HG02870 (cell line): Measurements from ENCODE around the gene BRDT.
"Not testable (repeated sequence)": the region's sequence is repeated elsewhere in the genome, so short reads cannot be mapped to it uniquely, and the experiment has no call there.

Experiments used
- ATAC-seq: cut with Tn5 transposase; IDR thresholded peaks from one replicate; pipeline ENCODE4 v1.9.1; 2021; ENCODE audit warnings: mild to moderate bottlenecking, moderate library complexity; ENCODE audit not compliant: unreplicated experiment

BRDT gene

GRCh38 chr1:91981996-91982609, 32.9 kb downstream of the BRDT start:
- no peak for ATAC-seq

GRCh38 chr1:91993256-91993655, 44.1 kb downstream of the BRDT start:
- no peak for ATAC-seq

DNA sequence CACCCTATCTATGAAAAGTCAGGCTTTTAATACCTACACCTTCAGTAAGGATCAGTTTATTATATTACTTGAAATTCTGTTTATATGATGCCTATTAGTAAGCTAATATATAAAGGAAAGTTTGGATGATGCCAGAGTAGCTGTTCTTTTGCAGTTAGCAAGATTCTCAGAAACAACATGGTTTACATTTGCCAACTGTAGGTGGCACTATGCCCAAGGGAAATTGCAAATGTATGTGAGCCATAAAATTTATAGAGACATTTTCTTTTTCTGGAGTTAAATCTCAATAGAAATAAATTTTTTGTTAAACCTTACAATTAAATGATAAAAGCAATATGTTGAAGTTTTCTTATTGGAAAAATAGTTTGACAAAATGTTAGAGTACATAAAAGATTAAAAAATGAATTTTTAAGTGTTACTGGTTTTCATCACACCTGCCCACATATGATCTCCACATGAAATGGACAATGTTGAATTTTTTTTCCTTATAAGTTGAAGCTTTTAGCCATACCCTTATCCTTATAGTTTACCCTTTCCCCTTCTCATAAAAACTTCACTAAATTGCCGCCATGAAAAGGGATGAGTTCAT, 48.5 kb downstream of the BRDT start:
- no peak for ATAC-seq

DNA sequence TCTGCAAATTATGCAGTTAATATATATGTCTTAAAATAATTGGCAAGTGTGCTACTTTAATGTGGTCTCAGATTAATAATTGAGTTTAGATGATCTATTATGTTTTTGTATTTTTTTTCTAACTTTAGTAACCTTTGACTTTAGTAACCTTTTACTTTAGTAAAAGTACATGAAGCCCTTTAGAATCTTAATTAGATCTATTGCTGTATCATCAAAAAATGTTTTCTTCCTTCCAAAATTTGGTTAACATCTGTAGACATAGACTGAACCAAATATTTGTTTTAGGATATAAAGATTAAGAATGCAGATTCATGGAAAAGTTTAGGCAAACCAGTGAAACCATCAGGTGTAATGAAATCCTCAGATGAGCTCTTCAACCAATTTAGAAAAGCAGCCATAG, 54.9 kb downstream of the BRDT start:
- ATAC-seq, result no peak

- no peak for ATAC-seq
Observed at GRCh38 chr1:92013923-92014322, 64.7 kb downstream of the BRDT start.

DNA sequence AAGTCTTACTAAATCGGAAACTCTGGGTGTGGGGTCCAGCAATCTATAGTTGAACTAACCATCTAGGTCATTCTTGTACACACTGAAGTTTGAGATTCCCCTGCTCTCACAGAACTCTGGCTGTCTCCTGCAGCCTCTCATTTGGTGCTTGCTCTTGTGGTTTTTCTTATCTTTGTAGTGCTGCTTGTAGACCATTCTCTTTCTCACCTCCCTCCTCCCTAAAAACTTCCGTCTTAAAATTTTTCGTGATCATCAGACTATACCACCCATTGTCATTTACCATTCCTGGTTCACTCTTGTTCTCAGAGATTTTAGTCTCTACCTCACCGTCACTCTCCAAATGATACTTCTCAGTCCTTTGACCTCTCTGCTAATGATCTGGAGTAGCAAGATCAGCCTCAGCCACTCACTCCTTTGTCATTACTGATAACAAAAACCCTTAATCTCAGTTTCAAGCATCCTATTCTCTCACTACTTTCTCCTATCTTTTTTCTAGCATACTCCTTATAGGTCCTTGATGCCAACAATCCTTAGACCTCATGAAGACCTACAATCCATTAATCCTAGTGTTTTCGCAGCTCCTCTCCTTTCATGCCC, 67.6 kb downstream of the BRDT start:
- ATAC-seq, result no peak

- no peak for ATAC-seq
Observed at GRCh38 chr1:92017656-92018055, 68.5 kb downstream of the BRDT start.

DNA sequence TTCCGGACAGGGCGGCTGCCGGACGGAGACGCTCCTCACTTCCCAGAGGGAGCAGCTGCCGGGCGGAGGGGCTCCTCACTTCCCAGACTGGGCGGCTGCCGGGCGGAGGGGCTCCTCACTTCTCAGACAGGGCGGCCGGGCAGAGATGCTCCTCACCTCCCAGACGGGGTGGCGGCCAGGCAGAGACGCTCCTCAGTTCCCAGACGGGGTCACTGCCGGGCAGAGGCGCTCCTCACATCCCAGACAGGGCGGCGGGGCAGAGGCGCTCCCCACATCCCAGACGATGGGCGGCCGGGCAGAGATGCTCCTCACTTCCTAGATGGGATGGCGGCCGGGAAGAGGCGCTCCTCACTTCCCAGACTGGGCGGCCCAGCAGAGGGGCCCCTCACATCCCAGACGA, 76.8 kb downstream of the BRDT start:
- ATAC-seq, result not testable (repeated sequence)

DNA sequence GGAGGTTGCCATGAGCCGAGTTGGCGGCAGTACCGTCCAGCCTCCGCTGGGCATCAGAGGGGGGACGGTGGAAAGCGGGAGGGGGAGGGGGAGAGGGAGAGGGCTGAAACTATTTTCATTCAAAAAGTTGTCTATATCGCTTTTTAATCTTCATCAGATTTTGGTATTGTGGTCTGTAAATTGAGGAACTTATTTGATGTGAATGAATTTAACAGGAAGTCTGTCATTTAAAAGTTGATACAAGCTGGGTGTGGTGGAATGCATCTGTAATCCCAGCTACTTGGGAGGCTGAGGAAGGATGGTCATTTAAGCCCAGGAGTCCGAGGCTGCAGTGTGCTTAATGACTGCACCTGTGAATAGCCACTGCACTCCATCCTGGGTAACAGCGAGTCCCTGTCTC, 77.6 kb downstream of the BRDT start:
- ATAC-seq, result no peak

DNA sequence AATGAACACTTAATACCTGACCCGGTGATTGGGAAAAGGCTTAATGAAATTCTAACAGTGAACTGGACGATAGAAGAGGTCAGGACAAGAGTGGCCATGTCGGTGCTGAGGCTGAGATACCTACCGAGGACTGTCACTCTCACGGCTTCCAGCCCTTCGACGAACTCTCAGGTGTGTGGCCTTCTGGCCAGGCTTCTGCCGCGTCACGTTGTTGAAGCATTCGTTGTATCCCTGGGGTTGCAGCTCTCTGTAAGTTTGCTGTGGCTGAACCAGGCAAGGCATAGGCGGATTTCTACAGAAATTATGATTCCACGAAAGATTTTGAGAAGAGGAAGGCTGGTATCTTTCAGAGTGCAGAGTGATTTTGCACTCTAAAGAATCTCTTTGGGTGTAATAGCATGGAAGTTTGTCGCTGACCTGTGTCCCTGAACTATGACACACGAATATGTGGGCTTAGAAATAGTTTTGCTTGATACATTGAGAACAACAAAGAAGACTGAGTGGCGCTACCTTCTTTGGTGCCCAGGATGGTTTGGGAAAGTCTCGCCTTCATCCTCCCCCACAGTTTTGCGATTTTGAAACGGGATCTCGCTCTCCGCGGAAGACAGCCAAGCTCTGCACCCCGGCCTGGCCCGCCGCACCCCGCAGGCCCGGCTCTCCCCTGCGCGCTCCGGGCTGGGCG, 80.2 kb downstream of the BRDT start:
- ATAC-seq, result no peak

DNA sequence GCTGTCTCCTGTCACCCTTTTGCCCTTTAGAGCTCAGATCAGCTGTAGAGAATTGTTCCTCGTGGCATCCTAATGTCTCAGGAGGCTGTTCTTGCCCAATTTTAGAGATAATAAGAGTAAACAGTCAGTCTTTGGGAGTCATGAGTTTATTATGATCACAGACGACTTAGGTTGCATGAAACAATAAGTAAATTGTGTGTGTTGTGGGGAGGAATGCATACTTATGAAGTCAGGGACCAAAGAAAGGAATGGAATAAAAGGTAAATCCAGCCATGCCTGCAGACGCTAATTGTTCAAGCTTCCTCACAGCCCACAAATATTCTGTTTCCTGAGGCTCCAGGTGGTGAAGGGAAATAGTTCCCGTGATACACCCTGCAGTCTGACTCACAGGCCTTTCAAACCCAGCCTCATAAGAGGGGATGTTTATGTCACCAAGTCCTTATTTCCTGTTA, 81.5 kb downstream of the BRDT start:
- no peak for ATAC-seq

- ATAC-seq, result no peak
Observed at GRCh38 chr1:92031281-92032110, 82.3 kb downstream of the BRDT start.

GRCh38 chr1:92037400-92037799, 88.2 kb downstream of the BRDT start:
- no peak for ATAC-seq

DNA sequence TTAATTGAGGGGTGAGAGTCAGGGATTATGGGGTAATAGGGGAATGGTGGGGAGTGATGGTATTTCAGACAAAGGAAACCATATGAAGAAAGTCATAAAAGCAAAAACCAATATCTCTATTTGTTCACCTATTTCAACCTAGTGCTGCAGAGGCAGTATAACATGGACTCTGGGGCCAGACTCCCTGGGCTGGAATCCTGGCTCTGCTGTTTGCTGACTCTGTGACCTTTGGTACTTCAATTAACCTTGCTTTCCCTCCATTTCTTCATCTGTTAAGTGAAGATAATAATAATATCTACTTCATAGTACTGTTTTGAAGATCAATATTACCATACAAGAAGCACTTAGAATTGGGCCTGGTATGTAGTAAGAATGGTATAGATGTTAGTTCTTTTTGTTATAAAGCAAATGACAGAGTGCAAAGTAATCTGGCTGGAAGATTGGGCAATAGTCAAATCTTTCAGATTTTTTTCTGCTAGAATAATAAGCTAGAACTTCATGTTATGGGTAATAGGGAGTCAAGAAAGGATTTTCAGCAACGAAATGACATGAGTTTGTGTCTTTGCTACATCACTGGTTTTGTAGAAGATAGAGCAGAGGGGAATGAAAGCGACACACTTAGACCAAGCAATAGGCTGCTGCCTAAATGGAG, 89.6 kb downstream of the BRDT start:
- ATAC-seq, result no peak

- ATAC-seq, result no peak
Observed at GRCh38 chr1:92040971-92041370, 91.8 kb downstream of the BRDT start.

DNA sequence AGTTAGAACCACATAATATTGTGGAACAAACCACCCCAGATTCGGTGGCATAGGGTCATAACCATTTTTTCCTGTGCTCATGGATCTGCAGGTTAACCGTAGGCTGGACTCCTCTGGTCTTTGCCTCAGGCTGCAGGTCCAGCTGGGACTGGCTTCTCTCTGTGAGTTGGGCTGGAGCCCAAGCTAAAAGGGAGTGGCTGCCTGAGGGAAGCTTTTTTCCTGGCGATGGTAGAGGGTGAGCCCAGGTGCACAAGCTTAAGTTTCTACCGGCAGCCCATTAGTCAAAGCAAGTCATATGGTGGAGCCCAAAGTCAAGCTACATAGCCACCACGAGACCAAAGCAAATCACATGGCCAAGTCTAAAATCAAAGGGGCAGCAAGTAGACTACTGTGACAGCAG, 94.4 kb downstream of the BRDT start:
- ATAC-seq, result no peak

- ATAC-seq, result no peak
Observed at GRCh38 chr1:92045766-92046495, 96.7 kb downstream of the BRDT start.

DNA sequence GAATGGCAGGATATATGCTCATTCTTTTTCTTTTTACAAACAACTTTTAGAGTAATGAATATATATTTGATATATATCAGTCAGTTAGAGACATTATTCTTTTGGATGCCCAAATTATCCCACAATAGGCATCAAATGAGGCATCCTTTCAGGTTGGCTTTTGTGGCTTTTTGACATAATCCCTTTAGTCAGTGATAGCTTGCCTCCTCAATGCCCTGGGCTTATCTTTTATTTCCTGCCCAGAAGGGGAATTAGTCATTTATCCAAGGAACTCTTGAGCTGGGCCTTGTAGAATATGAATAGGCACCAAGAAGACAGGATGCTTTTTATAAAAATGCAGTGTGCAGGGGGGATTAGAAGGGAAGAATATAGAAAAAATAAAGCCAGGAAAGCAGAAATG, 102.7 kb downstream of the BRDT start:
- ATAC-seq, result no peak
